ENCODE results near the gene DYNLT4.
A peak's percentile ranks its signal among the peaks of the same experiment; 100 is the strongest.
"Not testable (repeated sequence)": the region's sequence is repeated elsewhere in the genome, so short reads cannot be mapped to it uniquely, and the experiment has no call there.

Gene DYNLT4

DNA sequence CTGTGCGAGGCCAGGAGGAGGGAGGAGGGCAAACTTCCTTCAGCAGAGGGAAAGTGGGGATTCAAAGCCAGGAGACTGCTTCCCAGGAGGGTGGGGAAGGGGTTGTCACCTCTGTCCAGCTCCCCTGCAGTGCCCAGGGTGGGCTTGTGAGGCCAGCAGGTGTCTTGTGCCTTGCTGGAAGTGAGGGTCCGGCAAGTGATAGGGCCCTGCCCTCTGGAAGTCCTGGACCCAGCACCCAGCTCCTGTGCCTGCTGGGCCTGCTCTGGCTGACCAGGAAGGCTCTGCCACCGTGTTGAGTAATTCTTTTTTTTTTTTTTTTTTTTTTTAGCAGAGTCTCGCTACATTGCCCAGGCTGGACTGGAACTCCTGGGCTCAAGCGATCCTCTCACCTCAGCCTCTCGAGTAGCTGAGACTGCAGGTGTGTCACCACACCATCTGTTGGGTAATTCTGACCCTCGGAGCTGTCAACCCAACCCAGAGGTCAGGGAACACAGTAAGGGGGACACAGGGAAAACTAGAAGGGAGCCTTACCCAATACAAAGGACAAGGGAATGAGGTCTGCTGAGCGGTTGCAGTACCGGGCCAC, 20.2 kb downstream of the DYNLT4 start:
- no peak for DNase-seq

- DNase-seq, result peak; percentile 83
Measured at GRCh38 chr1:44786138-44786840, 20.9 kb downstream of the DYNLT4 start.

DNA sequence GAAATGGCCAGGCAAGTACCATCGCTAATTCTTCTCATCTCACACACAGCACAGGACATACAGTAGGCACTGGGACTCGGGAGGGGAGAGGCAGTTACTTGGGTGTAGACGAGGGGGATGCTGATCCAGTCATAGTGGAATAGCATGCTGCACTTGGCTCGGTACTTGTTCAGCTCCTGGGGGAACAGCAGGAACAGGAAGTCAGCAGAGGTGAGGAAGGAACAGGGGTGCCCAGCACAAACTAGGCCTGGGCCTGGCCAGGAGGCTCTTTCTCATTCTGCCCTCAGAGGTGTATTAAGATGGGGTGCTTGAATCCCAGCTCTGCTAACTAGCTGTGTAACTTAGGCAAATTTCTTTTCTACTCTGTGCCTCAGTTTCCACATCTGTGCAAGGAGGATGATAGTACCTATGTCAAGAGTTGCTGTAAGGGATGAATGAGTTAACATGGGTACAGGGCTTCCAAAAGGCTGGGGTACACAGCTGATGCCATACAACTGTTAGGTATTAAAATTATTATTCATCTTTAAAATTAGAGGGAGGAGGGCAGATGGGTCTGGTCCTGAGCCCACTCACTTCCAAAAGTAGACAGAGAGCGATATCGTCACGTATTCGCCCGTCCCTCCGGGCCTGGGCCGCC, 21.5 kb downstream of the DYNLT4 start:
- DNase-seq, result no peak

DNA sequence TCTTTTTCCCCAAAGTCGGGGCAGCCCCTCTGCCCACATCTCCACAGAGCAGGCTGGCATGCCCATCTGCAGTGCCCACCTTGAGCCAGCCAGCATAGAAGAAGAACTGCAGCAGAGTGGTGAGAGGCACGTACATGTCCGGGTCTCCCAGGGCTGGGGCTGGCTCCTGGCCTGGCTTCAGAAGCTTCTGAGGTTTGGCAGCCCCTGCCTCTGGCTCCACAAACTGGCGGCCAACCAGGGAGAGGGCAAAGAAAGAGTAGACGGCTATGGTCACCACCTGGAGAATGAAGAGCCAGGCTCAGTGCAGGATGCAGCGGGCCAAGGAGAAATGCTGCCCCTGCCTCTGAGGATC, 22.1 kb downstream of the DYNLT4 start:
- no peak for DNase-seq

- DNase-seq, result peak; percentile 43
Measured at GRCh38 chr1:44784094-44785028, 22.8 kb downstream of the DYNLT4 start.

DNA sequence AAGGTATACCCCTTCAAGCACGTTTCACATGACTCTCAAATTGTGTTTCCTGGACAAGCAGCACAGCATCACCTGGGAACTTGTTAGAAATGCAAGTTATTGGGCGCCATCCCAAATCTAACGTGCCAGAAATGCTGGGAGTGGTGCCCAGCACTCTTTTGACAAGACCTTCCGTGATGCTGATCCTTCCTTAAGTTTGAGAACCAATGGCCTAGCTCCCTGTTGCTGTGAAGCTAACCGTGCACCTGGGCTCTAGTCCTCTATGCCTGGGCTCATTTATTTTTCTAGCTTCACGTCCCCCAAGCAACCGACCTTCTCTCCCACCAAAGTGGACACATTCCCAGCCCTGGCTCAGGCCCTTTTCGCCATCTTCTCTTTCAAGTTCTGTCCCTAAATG, 23.5 kb downstream of the DYNLT4 start:
- DNase-seq, result no peak

DNA sequence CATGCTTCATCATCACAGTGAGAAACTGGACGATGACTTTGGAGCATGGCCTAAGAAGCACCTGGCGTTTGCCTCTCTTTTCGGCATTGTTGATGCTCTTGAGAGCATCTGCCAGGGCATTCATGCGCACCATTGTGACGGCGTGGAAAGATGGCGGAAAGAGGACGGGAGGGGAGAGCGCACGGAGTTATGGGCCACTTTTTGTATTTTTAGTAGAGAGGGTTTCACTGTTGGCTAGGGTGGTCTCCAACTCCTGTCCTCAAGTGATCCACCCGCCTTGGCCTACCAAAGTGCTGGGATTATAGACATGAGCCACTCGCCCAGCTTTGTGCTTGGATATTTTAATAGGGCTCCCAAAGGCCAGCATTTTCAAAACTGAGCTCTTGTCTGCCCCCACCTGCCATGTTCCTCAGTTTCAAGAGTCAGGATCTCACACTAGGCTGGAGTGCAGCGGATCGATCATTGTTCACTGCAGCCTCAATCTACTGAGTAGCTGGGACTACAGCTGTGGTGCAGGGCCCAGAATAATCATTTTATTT, 26.5 kb downstream of the DYNLT4 start:
- DNase-seq, result no peak

- no peak for DNase-seq
Measured at GRCh38 chr1:44778705-44779576, 28.2 kb downstream of the DYNLT4 start.

DNA sequence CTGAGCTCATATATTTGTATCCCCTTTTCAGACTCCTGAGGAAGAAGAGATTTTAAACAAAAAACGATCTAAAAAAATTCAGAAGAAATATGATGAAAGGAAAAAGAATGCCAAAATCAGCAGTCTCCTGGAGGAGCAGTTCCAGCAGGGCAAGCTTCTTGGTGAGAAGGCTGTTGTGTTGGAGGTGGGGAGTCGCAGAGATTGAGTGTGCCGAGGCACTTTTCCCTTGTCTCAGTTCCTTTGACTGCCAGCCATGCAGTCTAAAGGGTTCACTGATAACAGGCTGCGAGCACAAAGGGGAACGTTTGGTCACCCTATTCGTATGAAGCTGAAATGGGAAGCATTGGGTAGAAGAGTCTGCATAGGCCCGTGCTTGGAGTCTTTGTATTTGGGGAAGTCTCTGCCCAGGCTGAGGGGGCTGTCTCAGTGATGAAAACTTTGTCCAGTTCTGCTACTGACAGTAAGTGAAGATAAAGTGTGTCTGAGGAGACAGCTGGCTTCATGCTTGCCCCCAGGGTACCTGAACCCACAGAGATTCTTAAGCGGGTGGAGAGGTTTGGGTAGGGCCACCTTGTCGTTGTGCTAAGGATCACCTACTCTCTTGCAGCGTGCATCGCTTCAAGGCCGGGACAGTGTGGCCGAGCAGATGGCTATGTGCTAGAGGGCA, 29.0 kb downstream of the DYNLT4 start:
- DNase-seq, result no peak

DNA sequence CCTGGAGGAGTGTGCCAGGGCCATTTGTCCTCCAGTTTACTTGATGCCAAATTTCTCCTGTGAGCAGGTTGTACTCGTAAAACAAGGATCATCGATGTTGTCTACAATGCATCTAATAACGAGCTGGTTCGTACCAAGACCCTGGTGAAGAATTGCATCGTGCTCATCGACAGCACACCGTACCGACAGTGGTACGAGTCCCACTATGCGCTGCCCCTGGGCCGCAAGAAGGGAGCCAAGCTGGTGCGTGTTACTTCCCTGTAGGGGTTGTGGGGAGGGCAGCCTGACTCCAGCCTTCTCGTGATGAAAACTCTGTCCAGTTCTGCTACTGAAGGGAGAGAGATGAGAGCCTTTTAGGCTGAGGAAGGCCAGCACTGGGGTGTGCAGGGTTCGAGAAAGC, 29.6 kb downstream of the DYNLT4 start:
- no peak for DNase-seq

- no peak for DNase-seq
Measured at GRCh38 chr1:44776730-44777068, 30.5 kb downstream of the DYNLT4 start.

DNA sequence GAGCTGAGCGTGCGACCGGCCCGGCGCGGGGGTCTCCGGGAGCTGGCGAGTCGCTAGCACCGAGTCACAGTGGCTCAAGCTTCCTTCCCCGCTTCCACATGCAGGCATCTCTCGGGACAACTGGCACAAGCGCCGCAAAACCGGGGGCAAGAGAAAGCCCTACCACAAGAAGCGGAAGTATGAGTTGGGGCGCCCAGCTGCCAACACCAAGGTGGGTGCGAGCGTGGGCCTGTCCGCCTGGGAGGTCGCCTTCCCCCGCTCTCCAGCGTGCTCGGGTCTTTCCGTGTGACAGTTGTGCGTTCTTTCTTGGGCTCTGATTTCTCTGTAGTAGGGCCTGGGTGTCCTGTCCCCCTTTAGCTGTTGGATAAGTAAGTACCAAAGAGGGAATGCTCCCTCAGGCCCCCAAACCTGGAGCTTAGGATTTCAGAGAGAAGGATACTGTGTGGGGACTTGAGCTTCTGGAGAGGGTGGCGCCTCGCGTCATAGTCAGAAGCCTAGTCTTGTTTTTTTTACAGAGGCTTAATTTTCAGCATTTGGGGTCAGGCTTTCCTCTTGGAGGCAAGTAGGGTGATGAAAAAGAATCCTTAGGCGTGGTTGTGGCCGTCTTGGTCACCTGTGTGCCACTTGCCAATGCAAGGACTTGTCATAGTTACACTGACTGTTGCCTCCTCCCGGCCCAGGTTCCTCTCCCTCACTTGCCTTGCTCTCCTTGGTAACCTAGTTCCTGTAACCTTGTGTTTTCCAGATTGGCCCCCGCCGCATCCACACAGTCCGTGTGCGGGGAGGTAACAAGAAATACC, 31.0 kb downstream of the DYNLT4 start:
- DNase-seq, result peak; percentile 55

DNA sequence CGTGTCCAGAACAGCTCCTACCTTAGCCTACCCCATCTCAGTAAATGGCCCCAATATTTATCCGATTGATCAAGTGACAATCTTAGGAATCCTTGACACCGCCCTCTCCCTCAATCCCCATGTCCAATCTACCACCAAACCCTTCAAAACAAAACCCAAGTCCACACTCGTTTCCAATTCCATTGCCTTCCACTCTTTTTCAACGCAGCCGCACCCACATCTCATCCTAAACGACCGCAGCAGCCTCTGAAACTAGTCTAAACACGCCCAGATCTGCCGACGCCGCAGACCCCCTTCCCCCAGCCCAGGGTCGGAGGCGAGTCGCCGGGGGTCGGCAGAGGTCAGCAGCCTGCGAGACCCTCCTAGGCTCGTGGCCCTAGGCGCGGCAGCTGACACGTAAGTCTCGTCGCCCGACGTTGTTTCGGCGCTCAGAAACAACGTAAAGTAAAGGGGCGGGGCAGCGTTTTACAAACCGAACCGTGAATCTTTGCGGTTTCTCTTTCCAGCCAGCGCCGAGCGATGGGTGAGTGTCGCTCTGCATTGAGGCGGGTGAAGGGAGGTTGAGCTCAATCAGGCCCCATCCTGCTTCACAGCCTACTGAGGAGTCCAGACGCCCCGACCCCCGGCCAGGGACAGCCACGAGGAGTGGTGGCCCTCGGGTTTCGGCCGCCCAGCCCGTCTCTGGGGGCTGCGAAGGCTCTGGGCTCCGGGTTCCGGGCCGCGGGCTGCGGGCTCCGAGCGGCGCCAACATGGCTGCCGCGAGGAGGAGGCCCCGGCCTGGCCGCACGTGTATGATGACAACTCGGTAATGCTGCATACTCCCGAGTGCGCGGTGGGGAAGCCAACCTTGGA, 31.8 kb downstream of the DYNLT4 start, which contains the start of gene RPS8:
TSS of gene RPS8 (plus strand) at position 463 of the 852 bp plus-strand sequence. CDS start at position 520, 57 bp downstream.
- DNase-seq, result peak; percentile 91

DNA sequence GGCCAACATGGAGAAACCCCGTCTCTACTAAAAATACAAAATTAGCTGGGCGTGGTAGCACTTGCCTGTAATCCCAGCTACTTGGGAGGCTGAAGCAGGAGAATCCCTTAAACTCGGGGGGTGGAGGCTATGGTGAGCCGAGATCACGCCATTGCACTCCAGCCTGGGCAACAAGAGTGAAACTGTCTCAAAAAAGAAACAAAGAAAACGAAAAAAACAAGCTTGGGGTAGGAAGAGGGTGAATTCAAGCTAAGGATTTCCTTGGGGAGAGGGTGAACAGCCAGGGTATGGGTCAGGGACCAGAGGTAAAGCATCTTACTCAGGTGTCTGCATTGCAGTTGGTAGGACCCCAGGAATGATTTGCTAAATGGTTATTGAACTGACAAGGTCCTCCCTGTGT, 40.7 kb downstream of the DYNLT4 start:
- not testable (repeated sequence) for DNase-seq

GRCh38 chr1:44760876-44761275, 46.3 kb downstream of the DYNLT4 start:
- DNase-seq, result no peak

DNA sequence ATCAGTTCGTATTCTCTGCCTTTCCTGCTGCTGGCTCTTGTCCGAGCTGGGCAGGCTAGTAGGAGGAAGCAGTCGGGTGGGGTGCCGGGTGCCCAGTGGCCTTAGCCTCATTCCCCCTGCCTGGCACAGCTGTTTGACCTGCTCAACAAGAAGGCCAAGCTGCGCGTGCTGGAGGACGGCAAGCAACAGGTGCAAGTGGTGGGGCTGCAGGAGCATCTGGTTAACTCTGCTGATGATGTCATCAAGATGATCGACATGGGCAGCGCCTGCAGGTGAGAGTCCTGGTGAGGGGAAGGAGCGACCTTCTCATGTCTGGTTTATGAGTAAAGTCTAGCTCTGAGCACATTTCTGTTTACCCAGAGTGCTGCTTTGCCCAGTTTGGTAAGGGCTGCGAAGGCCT, 48.1 kb downstream of the DYNLT4 start:
- no peak for DNase-seq

- DNase-seq, result no peak
Measured at GRCh38 chr1:44757420-44757819, 49.7 kb downstream of the DYNLT4 start.
